ENCODE results near the gene CMKLR1. TPM values are rescaled to one million over a fixed set of nuclear protein-coding genes. Genes with fewer than 3 reads are reported as not detected.

The CMKLR1 gene
- total RNA-seq, 1 experiment from 2014 or later = 0.66 TPM

GRCh38 chr12:108321688-108322087 is 17.4 kb downstream of the CMKLR1 start:
- no peaks in the 10 kb centered on the region for H3K9me3 ChIP-seq (ENCODE audit: control insufficient read depth, low read depth, low read length)
- peaks cover 13% of the 10 kb centered on the region for H3K4me1 ChIP-seq (ENCODE audit: insufficient read depth, low read length)
- H4K20me1 ChIP-seq (ENCODE audit: control insufficient read depth, insufficient read depth, insufficient read length) = no peaks in the 10 kb centered on the region
- H3K23me2 ChIP-seq (ENCODE audit: insufficient read length, low read depth, low read length, poor library complexity, severe bottlenecking) = no peaks in the 10 kb centered on the region
- no peak overlapping the region for H3K23ac ChIP-seq (ENCODE audit: insufficient read length, low read depth, low read length)
- no peak overlapping the region for H2BK20ac ChIP-seq (ENCODE audit: low read depth, low read length, poor library complexity, severe bottlenecking)
- no peak overlapping the region for H3T11ph ChIP-seq (ENCODE audit: low read length)
- H4K5ac ChIP-seq (ENCODE audit: insufficient read length, low read depth, low read length) = no peak overlapping the region
- no peak overlapping the region for H3K4me2 ChIP-seq (ENCODE audit: insufficient read depth, insufficient read length, low read length)
- no peak for TF ChIP-seq CTCF (conservative IDR thresholded peaks at IDR 0.05)
- Mint-ChIP-seq H3K4me1 (peaks cover 26 to 27% of the 10 kb centered on the region in 2 experiments), H3K27ac (peak overlapping the region in 1 of 3 experiments; percentile 13; a peak in 2 of 7 replicates), H3K27me3 (ENCODE audit: low read depth) (peaks cover 10% of the 10 kb centered on the region), H3K36me3 (ENCODE audit: insufficient read depth in 1 of 3, low read depth in 3 of 3) (no peaks in the 10 kb centered on the region; a peak in 1 of 7 replicates), H3K4me3 (peak overlapping the region in 1 of 2 experiments; percentile 3; a peak in 1 of 5 replicates), H3K9me3 (peaks cover 0 to 7% of the 10 kb centered on the region in 2 experiments; a peak in 1 of 5 replicates)
- H2BK120ac ChIP-seq (ENCODE audit: low read depth, low read length, poor library complexity, severe bottlenecking) = no peak overlapping the region
- no peaks in the 10 kb centered on the region for H3K27me3 ChIP-seq (ENCODE audit: insufficient read depth, low read length)
- no peak overlapping the region for H3K9ac ChIP-seq (ENCODE audit: extremely low read depth, insufficient read length, low read length)
- no peak overlapping the region for H3K18ac ChIP-seq (ENCODE audit: insufficient read length, low read depth, low read length)
- no peaks in the 10 kb centered on the region for H3K79me1 ChIP-seq (ENCODE audit: insufficient read depth, low read depth, low read length, poor library complexity, severe bottlenecking)
- H3K79me2 ChIP-seq (ENCODE audit: insufficient read depth, low read length) = no peaks in the 10 kb centered on the region
- H2BK15ac ChIP-seq (ENCODE audit: low read depth, low read length) = no peak overlapping the region
- no peak overlapping the region for H4K8ac ChIP-seq (replicated peaks; ENCODE audit: insufficient read length, low read depth, low read length)
- no peak overlapping the region for H3K56ac ChIP-seq (ENCODE audit: insufficient read length, low read depth, low read length)
- DNase-seq = no peak
- H2AFZ ChIP-seq (ENCODE audit: low read length) = no peak overlapping the region
- H3K27ac ChIP-seq (ENCODE audit: insufficient read length, low read depth, low read length) = no peak overlapping the region
- no peak overlapping the region for H2AK5ac ChIP-seq (ENCODE audit: insufficient read length, low read length)
- no peak overlapping the region; the same call in 1 of the 2 replicates for H3K14ac ChIP-seq (ENCODE audit: insufficient read depth, low read length)
- no peak overlapping the region for H2BK12ac ChIP-seq (ENCODE audit: insufficient read length, low read depth, low read length)
- no peak overlapping the region for H3K4ac ChIP-seq (ENCODE audit: low read depth, low read length)
- H4K91ac ChIP-seq (ENCODE audit: insufficient read length, low read depth, low read length) = no peak overlapping the region
- H2BK5ac ChIP-seq (ENCODE audit: insufficient read length, low read length) = no peak overlapping the region

Measured in H9 (cell line).